Osteocyte (in vitro differentiated cells): Measurements from ENCODE around the gene TMC2. TPM values are rescaled to one million over a fixed set of nuclear protein-coding genes. Genes with fewer than 3 reads are reported as not detected.
A peak's percentile ranks its signal among the peaks of the same experiment; 100 is the strongest.
"Not testable (repeated sequence)": the region's sequence is repeated elsewhere in the genome, so short reads cannot be mapped to it uniquely, and the experiment has no call there.

Source experiments
- DNase-seq: peaks from one replicate; pipeline ENCODE4 v3.0.0; 2021; ENCODE audit warnings: mixed read lengths; ENCODE audit not compliant: unreplicated experiment; ENCODE audit errors: extremely low spot score
- H3K27ac Mint-ChIP-seq: one replicate; pipeline ENCODE4 v1.8.0; 2021; ENCODE audit warnings: mild to moderate bottlenecking, mixed read lengths; ENCODE audit not compliant: unreplicated experiment
- H3K27me3 Mint-ChIP-seq: one replicate; pipeline ENCODE4 v1.8.0; 2021; ENCODE audit warnings: mixed read lengths; ENCODE audit not compliant: unreplicated experiment
- H3K36me3 Mint-ChIP-seq: one replicate; pipeline ENCODE4 v1.8.0; 2021; ENCODE audit warnings: mixed read lengths; ENCODE audit not compliant: unreplicated experiment
- H3K4me1 Mint-ChIP-seq: one replicate; pipeline ENCODE4 v1.8.0; 2021; ENCODE audit warnings: mixed read lengths; ENCODE audit not compliant: unreplicated experiment
- H3K4me3 Mint-ChIP-seq: one replicate; pipeline ENCODE4 v1.8.0; 2021; ENCODE audit warnings: mild to moderate bottlenecking, moderate library complexity, mixed read lengths; ENCODE audit not compliant: unreplicated experiment
- H3K9me3 Mint-ChIP-seq: one replicate; pipeline ENCODE4 v1.8.0; 2021; ENCODE audit warnings: mixed read lengths; ENCODE audit not compliant: unreplicated experiment
- CTCF ChIP-seq: fragments of 200-600 bp; sonication (generic); IDR thresholded peaks from 2 replicates; pipeline ENCODE4 v1.5.0; 2021; ENCODE audit warnings: antibody characterized with exemption, mild to moderate bottlenecking, moderate library complexity
- total RNA-seq: library from RNA; stranded (reverse); gene quantifications from 2 replicates; pipeline ENCODE4 v1.2.1, GENCODE V29; 2021

The TMC2 gene
- total RNA-seq, 1 donor from 2014 or later: not detected

DNA sequence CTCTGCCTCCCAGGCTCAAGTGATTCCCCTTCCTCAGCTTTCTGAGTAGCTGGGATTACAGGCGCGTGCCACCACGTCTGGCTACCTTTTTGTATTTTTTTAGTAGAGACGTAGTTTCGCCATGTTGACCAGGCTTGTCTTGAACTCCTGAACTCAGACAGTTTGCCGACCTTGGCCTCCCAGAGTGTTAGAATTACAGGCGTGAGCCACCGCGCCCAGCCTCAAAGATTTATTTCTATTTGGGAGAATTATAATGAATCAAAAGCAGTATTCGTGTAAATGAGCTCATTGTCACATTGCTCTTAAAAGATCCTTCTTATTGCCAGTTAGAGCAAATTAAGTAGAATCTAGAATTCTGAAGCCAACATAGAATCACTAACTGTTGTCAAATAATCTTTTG lies 18.3 kb upstream of the TMC2 start:
- no peak for TF ChIP-seq CTCF
- peaks cover 4% of the 10 kb centered on the region for H3K27me3 Mint-ChIP-seq
- H3K4me3 Mint-ChIP-seq: no peak overlapping the region
- no peak for DNase-seq
- peaks cover 14% of the 10 kb centered on the region for H3K4me1 Mint-ChIP-seq
- H3K9me3 Mint-ChIP-seq: no peaks in the 10 kb centered on the region
- H3K36me3 Mint-ChIP-seq: no peaks in the 10 kb centered on the region
- no peak overlapping the region for H3K27ac Mint-ChIP-seq

- no peaks in the 10 kb centered on the region for H3K9me3 Mint-ChIP-seq
- TF ChIP-seq CTCF: no peak
- H3K27ac Mint-ChIP-seq: no peak overlapping the region
- peaks cover 14% of the 10 kb centered on the region for H3K4me1 Mint-ChIP-seq
- no peak overlapping the region for H3K4me3 Mint-ChIP-seq
- H3K27me3 Mint-ChIP-seq: peaks cover 3% of the 10 kb centered on the region
- no peak for DNase-seq
- H3K36me3 Mint-ChIP-seq: no peaks in the 10 kb centered on the region
Measured at GRCh38 chr20:2518558-2518957, 17.8 kb upstream of the TMC2 start.

DNA sequence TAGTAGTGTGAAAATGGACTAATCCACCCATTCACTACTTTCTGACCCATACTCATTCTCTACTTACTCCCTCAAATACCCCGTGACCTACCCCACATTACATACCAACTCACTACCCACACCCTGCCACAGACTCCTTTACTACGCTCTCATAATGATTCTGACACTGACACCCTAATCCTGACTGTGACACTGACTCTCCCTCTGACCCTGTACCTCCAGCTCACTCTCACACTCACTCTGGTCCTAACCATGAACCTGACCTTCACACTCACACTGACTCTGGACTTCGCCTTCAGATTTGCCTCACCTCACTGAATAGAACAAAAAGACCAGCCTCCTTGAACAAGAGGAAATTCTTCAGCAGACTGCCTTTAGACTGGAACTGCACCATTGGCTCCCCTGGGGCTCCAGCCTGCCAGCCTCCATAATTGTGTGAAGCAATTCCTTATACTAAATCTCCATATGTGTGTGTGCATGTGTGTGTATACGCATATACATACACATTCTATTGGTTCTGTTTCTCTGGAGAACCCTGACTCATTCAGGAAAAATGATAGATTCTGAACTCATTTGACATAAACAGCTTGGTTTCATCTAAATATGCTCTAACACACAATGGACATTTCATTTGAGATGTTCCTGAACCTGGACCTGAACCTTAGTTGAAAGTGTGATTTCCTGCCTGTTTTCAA lies 17.1 kb upstream of the TMC2 start:
- H3K27ac Mint-ChIP-seq: peak overlapping the region; percentile 48
- H3K4me1 Mint-ChIP-seq: peaks cover 17% of the 10 kb centered on the region
- H3K9me3 Mint-ChIP-seq: no peaks in the 10 kb centered on the region

DNA sequence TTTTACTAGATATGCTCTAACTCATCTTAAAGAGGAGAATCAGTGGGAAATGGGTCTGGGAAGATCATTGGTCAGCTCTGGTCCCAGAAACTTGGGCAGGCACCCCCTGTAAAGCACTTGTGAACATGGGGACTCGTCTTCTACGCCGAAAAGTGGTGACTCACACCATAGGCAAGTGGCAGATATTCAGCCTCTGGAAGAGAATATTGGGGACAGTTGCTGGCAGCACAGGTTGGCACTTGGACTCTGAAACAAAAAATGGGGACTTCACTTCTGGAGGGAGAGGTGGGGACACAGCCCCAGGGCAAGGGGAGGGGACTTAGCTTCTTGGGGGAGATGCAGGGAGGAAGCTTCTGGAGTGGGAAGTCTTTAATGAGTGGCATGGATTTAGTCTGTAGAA lies 15.8 kb upstream of the TMC2 start:
- Mint-ChIP-seq H3K36me3 (no peaks in the 10 kb centered on the region), H3K27ac (no peak overlapping the region), H3K4me3 (no peak overlapping the region), H3K27me3 (no peaks in the 10 kb centered on the region), H3K9me3 (no peaks in the 10 kb centered on the region), H3K4me1 (peaks cover 23% of the 10 kb centered on the region)
- no peak for TF ChIP-seq CTCF
- DNase-seq: no peak

More for the DNA sequence above, 17.1 kb upstream of the TMC2 start:
- no peak for TF ChIP-seq CTCF
- Mint-ChIP-seq H3K4me3 (no peak overlapping the region), H3K27me3 (no peaks in the 10 kb centered on the region), H3K36me3 (no peaks in the 10 kb centered on the region)
- no peak for DNase-seq

DNA sequence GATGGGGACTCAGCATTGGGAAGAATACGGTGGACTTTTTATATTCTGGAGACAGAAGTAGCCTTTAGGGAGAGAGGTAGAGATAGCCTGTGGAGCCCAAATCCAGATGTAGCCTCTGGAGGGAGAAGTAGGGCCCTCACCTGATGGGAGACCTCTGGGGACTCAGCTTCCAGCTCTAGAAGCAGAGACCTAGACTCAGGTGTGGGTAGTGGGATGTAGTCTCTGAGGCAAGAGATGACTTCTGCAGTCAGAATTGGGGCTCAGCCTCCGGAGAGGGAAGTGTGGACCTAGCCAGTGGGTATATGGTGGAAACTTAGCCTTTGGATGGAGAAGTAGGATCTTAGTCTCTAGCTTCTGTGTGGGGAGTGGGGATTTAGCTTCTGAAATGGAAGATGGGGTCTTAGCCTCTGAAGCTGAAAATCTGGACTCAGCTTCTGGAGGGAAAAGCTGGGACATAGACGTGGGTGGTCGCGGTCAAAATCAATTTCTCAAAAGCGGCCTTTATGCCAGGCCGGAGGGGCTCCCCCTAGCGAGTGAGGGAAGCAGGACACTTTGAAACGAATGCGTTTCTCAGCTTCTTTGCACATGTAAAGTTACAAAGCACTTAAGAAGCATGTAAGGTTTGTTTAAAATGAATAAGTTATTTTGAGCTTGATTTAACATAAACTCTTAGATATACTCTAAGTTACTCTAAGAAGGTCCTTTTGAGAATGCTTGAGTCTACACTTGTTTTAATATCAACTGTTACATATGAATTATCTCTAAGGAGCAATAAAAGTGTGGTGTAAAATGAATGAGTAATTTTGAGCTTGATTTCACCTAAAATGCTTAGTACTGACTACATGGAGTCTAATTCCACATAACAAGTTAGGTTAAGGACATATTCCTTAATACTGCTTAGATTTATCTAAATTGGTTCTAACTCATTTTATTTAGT lies 14.7 kb upstream of the TMC2 start:
- TF ChIP-seq CTCF: peak; percentile 85
- no peaks in the 10 kb centered on the region for H3K9me3 Mint-ChIP-seq
- no peak overlapping the region for H3K27ac Mint-ChIP-seq
- peaks cover 25% of the 10 kb centered on the region for H3K4me1 Mint-ChIP-seq
- DNase-seq: no peak
- H3K36me3 Mint-ChIP-seq: no peaks in the 10 kb centered on the region
- H3K27me3 Mint-ChIP-seq: no peaks in the 10 kb centered on the region
- H3K4me3 Mint-ChIP-seq: no peak overlapping the region

- H3K4me3 Mint-ChIP-seq, H3K36me3 Mint-ChIP-seq, H3K27me3 Mint-ChIP-seq, H3K9me3 Mint-ChIP-seq, H3K27ac Mint-ChIP-seq, DNase-seq: not testable (repeated sequence)
- H3K4me1 Mint-ChIP-seq: peaks cover 25% of the 10 kb centered on the region
Measured at GRCh38 chr20:2522826-2523429, 13.4 kb upstream of the TMC2 start.
